HepG2 (cell line): ENCODE measurements around the gene SLC29A1. TPM values are rescaled to one million over a fixed set of nuclear protein-coding genes. Genes with fewer than 3 reads are reported as not detected.

Experiments used
- BORCS8-MEF2B ChIP-seq: sonication (generic); formaldehyde crosslinking; IDR thresholded peaks from 2 replicates; pipeline ENCODE4 v1.8.0; 2022; ENCODE audit warnings: mild to moderate bottlenecking, missing genetic modification reagents
- CBX1 ChIP-seq: IDR thresholded peaks from one replicate; pipeline ENCODE4 v1.6.1; 2016; ENCODE audit warnings: antibody characterized with exemption, low read depth
- GZF1 ChIP-seq: sonication (generic); formaldehyde crosslinking; IDR thresholded peaks from 2 replicates; pipeline ENCODE4 v1.5.1; 2020; ENCODE audit warnings: mild to moderate bottlenecking, missing genetic modification reagents
- HDAC1 ChIP-seq: sonication (generic); formaldehyde crosslinking; IDR thresholded peaks from 2 replicates; pipeline ENCODE4 v1.5.1; 2020; ENCODE audit warnings: mild to moderate bottlenecking, missing genetic modification reagents
- HNRNPK ChIP-seq: fragments of 200-400 bp; formaldehyde crosslinking; IDR thresholded peaks from 2 replicates; pipeline ENCODE4 v1.6.1; 2018; ENCODE audit warnings: low read length, low read depth, moderate library complexity, mild to moderate bottlenecking; ENCODE audit not compliant: poor library complexity, severe bottlenecking
- PHF5A ChIP-seq: IDR thresholded peaks from one replicate; pipeline ENCODE4 v1.6.1; 2018; ENCODE audit warnings: low read depth, missing genetic modification reagents; ENCODE audit not compliant: unreplicated experiment
- REPIN1 ChIP-seq: sonication (generic); formaldehyde crosslinking; IDR thresholded peaks from 2 replicates; pipeline ENCODE4 v1.8.0; 2022; ENCODE audit warnings: missing genetic modification reagents, low read depth, mild to moderate bottlenecking, borderline replicate concordance
- RXRB ChIP-seq: IDR thresholded peaks from 2 replicates; pipeline ENCODE4 v1.6.1; 2016; ENCODE audit warnings: borderline replicate concordance, missing genetic modification reagents, missing compliant biosample characterization
- TAF1 ChIP-seq: sonication (generic); formaldehyde crosslinking; IDR thresholded peaks from 2 replicates; pipeline ENCODE4 v1.4.0; 2020; ENCODE audit warnings: missing genetic modification reagents
- ZNF138 ChIP-seq: sonication (generic); formaldehyde crosslinking; IDR thresholded peaks from 2 replicates; pipeline ENCODE4 v1.5.0; 2020; ENCODE audit warnings: mild to moderate bottlenecking, low read depth, missing genetic modification reagents
- ZNF230 ChIP-seq: sonication (generic); formaldehyde crosslinking; IDR thresholded peaks from 2 replicates; pipeline ENCODE4 v1.4.0; 2020; ENCODE audit warnings: mild to moderate bottlenecking, missing genetic modification reagents
- ZNF616 ChIP-seq: sonication (generic); formaldehyde crosslinking; IDR thresholded peaks from 2 replicates; pipeline ENCODE4 v1.5.0; 2020; ENCODE audit warnings: low read depth, mild to moderate bottlenecking, missing genetic modification reagents
- polyA plus RNA-seq, 8 experiments: library from polyadenylated mRNA; depleted of rRNA in 3 of 8; stranded (reverse) in 7 of 8; unstranded in 1 of 8; fragments of >200 nt; fragmentation: Illumina TruSeq in 4 of 8; extraction: Trizol in 4 of 8; gene quantifications; 2 replicates each; pipeline versions ENCODE4 v1.2.1 to v1.2.3, GENCODE V29; 2011 to 2016; ENCODE audit warnings: low read depth in 4 of 8, missing spikeins in 1 of 8, mixed read lengths in 1 of 8; ENCODE audit not compliant: insufficient read depth in 1 of 8
- total RNA-seq, 5 experiments: library from RNA; depleted of rRNA; stranded (reverse); fragments of >200 nt; fragmentation: Illumina TruSeq; extraction: Trizol; gene quantifications; 2 replicates each; pipeline ENCODE4 v1.2.3, GENCODE V29; 2016; ENCODE audit warnings: low read depth in 1 of 5
- TF ChIP-seq, protein P1 (sequence below): sonication (generic); formaldehyde crosslinking; IDR thresholded peaks from 2 replicates; pipeline ENCODE4 v1.5.1; 2020; ENCODE audit warnings: mild to moderate bottlenecking, missing genetic modification reagents, moderate library complexity
- TF ChIP-seq, protein P2 (sequence below): sonication (generic); formaldehyde crosslinking; IDR thresholded peaks from 2 replicates; pipeline ENCODE4 v1.4.0; 2020; ENCODE audit warnings: missing genetic modification reagents, mild to moderate bottlenecking, borderline replicate concordance
- TF ChIP-seq, protein P3 (sequence below): sonication (generic); formaldehyde crosslinking; IDR thresholded peaks from 2 replicates; pipeline ENCODE4 v1.5.0; 2020; ENCODE audit warnings: missing genetic modification reagents
- TF ChIP-seq, protein P4 (sequence below), 2 experiments: fragments of 450-650 bp in 1 of 2; sonication (generic) in 1 of 2; formaldehyde crosslinking; IDR thresholded peaks; 2 replicates each; pipeline versions ENCODE4 v1.5.0 to v1.8.0; 2020 to 2022; ENCODE audit warnings: mild to moderate bottlenecking in 1 of 2, missing genetic modification reagents in 1 of 2
- TF ChIP-seq, protein P5 (sequence below): sonication (generic); formaldehyde crosslinking; IDR thresholded peaks from 2 replicates; pipeline ENCODE4 v1.8.1; 2023; ENCODE audit warnings: missing genetic modification reagents, mild to moderate bottlenecking, borderline replicate concordance
- TF ChIP-seq, protein P6 (sequence below): sonication (generic); formaldehyde crosslinking; IDR thresholded peaks from 2 replicates; pipeline ENCODE4 v1.8.0; 2022; ENCODE audit warnings: missing genetic modification reagents, mild to moderate bottlenecking, moderate library complexity, borderline replicate concordance

SLC29A1 gene
- total and polyA plus RNA-seq, 2 of the 13 experiments (the other 11 are each of a cell fraction or from before 2014, with no cell fraction given) = 43.2 to 106 TPM

DNA sequence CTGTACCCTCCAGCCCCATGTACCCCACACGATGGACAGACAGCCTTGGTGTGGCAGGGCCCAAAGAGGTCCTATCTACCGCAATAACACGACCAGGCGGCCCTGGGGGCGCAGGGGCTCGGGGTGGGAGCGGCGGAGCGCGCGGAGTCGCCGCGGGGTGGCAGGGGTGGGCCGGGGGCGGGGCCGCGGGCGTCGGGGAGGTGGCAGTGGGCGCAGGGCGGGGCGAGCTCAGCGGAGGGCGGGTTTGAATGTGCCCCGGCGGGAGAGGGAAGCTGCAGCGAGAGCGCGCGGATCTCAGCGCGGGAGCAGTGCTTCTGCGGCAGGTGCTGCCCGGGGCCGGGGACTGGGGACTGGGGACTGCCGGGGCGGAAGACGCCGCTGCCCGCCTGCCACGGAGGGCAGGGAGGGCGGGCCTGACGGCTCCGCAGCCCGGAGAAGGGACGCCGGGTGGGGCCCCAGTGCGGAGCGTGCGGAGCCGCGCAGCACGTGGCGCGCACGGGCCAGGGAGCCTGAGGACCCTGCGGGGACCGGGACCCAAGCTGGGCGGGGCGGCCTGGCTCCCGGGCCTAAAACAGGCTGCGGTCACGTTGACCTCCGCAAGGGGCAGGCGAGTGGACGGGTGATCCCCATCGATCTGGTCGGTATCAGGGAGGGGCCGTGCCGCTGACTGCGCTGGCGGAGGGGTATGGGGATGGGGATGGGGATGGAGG is at the start of gene SLC29A1 (continued):
- TF ChIP-seq, protein P1, sequence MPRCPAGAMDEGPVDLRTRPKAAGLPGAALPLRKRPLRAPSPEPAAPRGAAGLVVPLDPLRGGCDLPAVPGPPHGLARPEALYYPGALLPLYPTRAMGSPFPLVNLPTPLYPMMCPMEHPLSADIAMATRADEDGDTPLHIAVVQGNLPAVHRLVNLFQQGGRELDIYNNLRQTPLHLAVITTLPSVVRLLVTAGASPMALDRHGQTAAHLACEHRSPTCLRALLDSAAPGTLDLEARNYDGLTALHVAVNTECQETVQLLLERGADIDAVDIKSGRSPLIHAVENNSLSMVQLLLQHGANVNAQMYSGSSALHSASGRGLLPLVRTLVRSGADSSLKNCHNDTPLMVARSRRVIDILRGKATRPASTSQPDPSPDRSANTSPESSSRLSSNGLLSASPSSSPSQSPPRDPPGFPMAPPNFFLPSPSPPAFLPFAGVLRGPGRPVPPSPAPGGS (CRISPR knock-in tag) = peak; percentile 81; the same call in 1 of the 2 replicates
- TF ChIP-seq ZNF230 (peak; percentile 37; the same call in 1 of the 2 replicates), ZNF138 (peak; percentile 87), REPIN1 (peak; percentile 65; the same call in 1 of the 2 replicates), PHF5A (peak; percentile 80), RXRB (CRISPR knock-in tag) (no peak; the same call in 1 of the 2 replicates), HNRNPK (peak; percentile 87), CBX1 (no peak), ZNF616 (CRISPR knock-in tag) (peak; percentile 93; the same call in 1 of the 2 replicates), BORCS8-MEF2B (peak; percentile 86), GZF1 (CRISPR knock-in tag) (no peak), HDAC1 (CRISPR knock-in tag) (peak; percentile 73), TAF1 (CRISPR knock-in tag) (peak; percentile 51)
- TF ChIP-seq, protein P2, sequence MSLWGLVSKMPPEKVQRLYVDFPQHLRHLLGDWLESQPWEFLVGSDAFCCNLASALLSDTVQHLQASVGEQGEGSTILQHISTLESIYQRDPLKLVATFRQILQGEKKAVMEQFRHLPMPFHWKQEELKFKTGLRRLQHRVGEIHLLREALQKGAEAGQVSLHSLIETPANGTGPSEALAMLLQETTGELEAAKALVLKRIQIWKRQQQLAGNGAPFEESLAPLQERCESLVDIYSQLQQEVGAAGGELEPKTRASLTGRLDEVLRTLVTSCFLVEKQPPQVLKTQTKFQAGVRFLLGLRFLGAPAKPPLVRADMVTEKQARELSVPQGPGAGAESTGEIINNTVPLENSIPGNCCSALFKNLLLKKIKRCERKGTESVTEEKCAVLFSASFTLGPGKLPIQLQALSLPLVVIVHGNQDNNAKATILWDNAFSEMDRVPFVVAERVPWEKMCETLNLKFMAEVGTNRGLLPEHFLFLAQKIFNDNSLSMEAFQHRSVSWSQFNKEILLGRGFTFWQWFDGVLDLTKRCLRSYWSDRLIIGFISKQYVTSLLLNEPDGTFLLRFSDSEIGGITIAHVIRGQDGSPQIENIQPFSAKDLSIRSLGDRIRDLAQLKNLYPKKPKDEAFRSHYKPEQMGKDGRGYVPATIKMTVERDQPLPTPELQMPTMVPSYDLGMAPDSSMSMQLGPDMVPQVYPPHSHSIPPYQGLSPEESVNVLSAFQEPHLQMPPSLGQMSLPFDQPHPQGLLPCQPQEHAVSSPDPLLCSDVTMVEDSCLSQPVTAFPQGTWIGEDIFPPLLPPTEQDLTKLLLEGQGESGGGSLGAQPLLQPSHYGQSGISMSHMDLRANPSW (CRISPR knock-in tag) = no peak
- TF ChIP-seq, protein P3, sequence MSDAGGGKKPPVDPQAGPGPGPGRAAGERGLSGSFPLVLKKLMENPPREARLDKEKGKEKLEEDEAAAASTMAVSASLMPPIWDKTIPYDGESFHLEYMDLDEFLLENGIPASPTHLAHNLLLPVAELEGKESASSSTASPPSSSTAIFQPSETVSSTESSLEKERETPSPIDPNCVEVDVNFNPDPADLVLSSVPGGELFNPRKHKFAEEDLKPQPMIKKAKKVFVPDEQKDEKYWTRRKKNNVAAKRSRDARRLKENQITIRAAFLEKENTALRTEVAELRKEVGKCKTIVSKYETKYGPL = peak; percentile 62; the same call in 1 of the 2 replicates
- TF ChIP-seq, protein P4, sequence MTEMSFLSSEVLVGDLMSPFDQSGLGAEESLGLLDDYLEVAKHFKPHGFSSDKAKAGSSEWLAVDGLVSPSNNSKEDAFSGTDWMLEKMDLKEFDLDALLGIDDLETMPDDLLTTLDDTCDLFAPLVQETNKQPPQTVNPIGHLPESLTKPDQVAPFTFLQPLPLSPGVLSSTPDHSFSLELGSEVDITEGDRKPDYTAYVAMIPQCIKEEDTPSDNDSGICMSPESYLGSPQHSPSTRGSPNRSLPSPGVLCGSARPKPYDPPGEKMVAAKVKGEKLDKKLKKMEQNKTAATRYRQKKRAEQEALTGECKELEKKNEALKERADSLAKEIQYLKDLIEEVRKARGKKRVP (CRISPR knock-in tag; IDR thresholded peaks at IDR 0.05) = peak in 1 of 2 experiments; percentile 43; a peak in 2 of 4 replicates
- TF ChIP-seq, protein P5, sequence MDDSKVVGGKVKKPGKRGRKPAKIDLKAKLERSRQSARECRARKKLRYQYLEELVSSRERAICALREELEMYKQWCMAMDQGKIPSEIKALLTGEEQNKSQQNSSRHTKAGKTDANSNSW (CRISPR knock-in tag) = no peak
- TF ChIP-seq, protein P6, sequence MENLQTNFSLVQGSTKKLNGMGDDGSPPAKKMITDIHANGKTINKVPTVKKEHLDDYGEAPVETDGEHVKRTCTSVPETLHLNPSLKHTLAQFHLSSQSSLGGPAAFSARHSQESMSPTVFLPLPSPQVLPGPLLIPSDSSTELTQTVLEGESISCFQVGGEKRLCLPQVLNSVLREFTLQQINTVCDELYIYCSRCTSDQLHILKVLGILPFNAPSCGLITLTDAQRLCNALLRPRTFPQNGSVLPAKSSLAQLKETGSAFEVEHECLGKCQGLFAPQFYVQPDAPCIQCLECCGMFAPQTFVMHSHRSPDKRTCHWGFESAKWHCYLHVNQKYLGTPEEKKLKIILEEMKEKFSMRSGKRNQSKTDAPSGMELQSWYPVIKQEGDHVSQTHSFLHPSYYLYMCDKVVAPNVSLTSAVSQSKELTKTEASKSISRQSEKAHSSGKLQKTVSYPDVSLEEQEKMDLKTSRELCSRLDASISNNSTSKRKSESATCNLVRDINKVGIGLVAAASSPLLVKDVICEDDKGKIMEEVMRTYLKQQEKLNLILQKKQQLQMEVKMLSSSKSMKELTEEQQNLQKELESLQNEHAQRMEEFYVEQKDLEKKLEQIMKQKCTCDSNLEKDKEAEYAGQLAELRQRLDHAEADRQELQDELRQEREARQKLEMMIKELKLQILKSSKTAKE (CRISPR knock-in tag) = peak; percentile 52; the same call in 1 of the 2 replicates
